HG03039 (cell line): ENCODE data around the gene GLIS1.

ENCODE experiments used
- ATAC-seq: cut with Tn5 transposase; IDR thresholded peaks from one replicate; pipeline ENCODE4 v1.9.1; 2021; ENCODE audit warnings: mild to moderate bottlenecking, moderate library complexity; ENCODE audit not compliant: unreplicated experiment

Gene GLIS1

GRCh38 chr1:53721088-53721487, 17.9 kb downstream of the GLIS1 start:
- ATAC-seq, result no peak

- no peak for ATAC-seq
Measured at GRCh38 chr1:53719469-53719868, 19.5 kb downstream of the GLIS1 start.

- no peak for ATAC-seq
Measured at GRCh38 chr1:53718443-53718842, 20.5 kb downstream of the GLIS1 start.

- ATAC-seq, result no peak
Measured at GRCh38 chr1:53717025-53717804, 21.7 kb downstream of the GLIS1 start.

GRCh38 chr1:53716150-53716549, 22.8 kb downstream of the GLIS1 start:
- ATAC-seq, result no peak

- ATAC-seq, result no peak
Measured at GRCh38 chr1:53715478-53715877, 23.5 kb downstream of the GLIS1 start.

- ATAC-seq, result no peak
Measured at GRCh38 chr1:53712276-53712675, 26.7 kb downstream of the GLIS1 start.

GRCh38 chr1:53710584-53710983, 28.4 kb downstream of the GLIS1 start:
- no peak for ATAC-seq

GRCh38 chr1:53708687-53709086, 30.3 kb downstream of the GLIS1 start:
- no peak for ATAC-seq

GRCh38 chr1:53706356-53706755, 32.6 kb downstream of the GLIS1 start:
- ATAC-seq, result no peak

- ATAC-seq, result no peak
Measured at GRCh38 chr1:53705446-53706096, 33.4 kb downstream of the GLIS1 start.

- no peak for ATAC-seq
Measured at GRCh38 chr1:53704804-53705445, 34.0 kb downstream of the GLIS1 start.

- no peak for ATAC-seq
Measured at GRCh38 chr1:53704304-53704703, 34.7 kb downstream of the GLIS1 start.

GRCh38 chr1:53703174-53703573, 35.8 kb downstream of the GLIS1 start:
- ATAC-seq, result no peak

- no peak for ATAC-seq
Measured at GRCh38 chr1:53702341-53702740, 36.6 kb downstream of the GLIS1 start.

GRCh38 chr1:53700776-53701175, 38.2 kb downstream of the GLIS1 start:
- ATAC-seq, result no peak

GRCh38 chr1:53699981-53700380, 39.0 kb downstream of the GLIS1 start:
- ATAC-seq, result no peak

GRCh38 chr1:53698384-53698980, 40.5 kb downstream of the GLIS1 start:
- ATAC-seq, result no peak

GRCh38 chr1:53697721-53698383, 41.1 kb downstream of the GLIS1 start:
- no peak for ATAC-seq

- ATAC-seq, result no peak
Measured at GRCh38 chr1:53696990-53697389, 42.0 kb downstream of the GLIS1 start.

- ATAC-seq, result no peak
Measured at GRCh38 chr1:53696571-53696970, 42.4 kb downstream of the GLIS1 start.
